ENCODE data around the gene KRTAP5-2. TPM values are rescaled to one million over a fixed set of nuclear protein-coding genes. Genes with fewer than 3 reads are reported as not detected.
"Not testable (repeated sequence)": the region's sequence is repeated elsewhere in the genome, so short reads cannot be mapped to it uniquely, and the experiment has no call there.

KRTAP5-2 gene
- total RNA-seq, 1 donor from 2014 or later, result 3.1 TPM

- DNase-seq, result no peak
These were observed 8.1 kb downstream of the KRTAP5-2 start for GRCh38 chr11:1589996-1590395.

GRCh38 chr11:1589191-1589963, 8.7 kb downstream of the KRTAP5-2 start:
- DNase-seq, result not testable (repeated sequence)

- DNase-seq, result no peak
These were observed 11.4 kb downstream of the KRTAP5-2 start for GRCh38 chr11:1586699-1587098.

GRCh38 chr11:1584661-1585370, 13.3 kb downstream of the KRTAP5-2 start, which contains the start of gene KRTAP5-1:
TSS of gene KRTAP5-1 (minus strand) at chr11:1585283. CDS start at chr11:1585249, 34 bp downstream.
- not testable (repeated sequence) for DNase-seq

- not testable (repeated sequence) for DNase-seq
These were observed 15.2 kb downstream of the KRTAP5-2 start for GRCh38 chr11:1582909-1583308.

- no peak for DNase-seq
These were observed 16.1 kb downstream of the KRTAP5-2 start for GRCh38 chr11:1581976-1582375.

GRCh38 chr11:1576825-1577224, 21.3 kb downstream of the KRTAP5-2 start:
- no peak for DNase-seq

GRCh38 chr11:1575756-1576155, 22.3 kb downstream of the KRTAP5-2 start:
- DNase-seq, result not testable (repeated sequence)

GRCh38 chr11:1574933-1575242, 23.2 kb downstream of the KRTAP5-2 start:
- DNase-seq, result no peak

GRCh38 chr11:1574238-1574932, 23.7 kb downstream of the KRTAP5-2 start:
- DNase-seq, result no peak

- no peak for DNase-seq
These were observed 24.2 kb downstream of the KRTAP5-2 start for GRCh38 chr11:1573903-1574237.

- DNase-seq, result no peak
These were observed 24.8 kb downstream of the KRTAP5-2 start for GRCh38 chr11:1573077-1573902.

- DNase-seq, result peak; percentile 76
These were observed 25.7 kb downstream of the KRTAP5-2 start, which contains the start of gene DUSP8 for GRCh38 chr11:1572197-1573076. TSS of gene DUSP8 (minus strand) at chr11:1572271. CDS start at chr11:1565826, 6,445 bp downstream.

- DNase-seq, result no peak
These were observed 26.3 kb downstream of the KRTAP5-2 start for GRCh38 chr11:1571760-1572196.

- DNase-seq, result no peak
These were observed 27.0 kb downstream of the KRTAP5-2 start for GRCh38 chr11:1570896-1571759.

GRCh38 chr11:1570531-1570895, 27.6 kb downstream of the KRTAP5-2 start:
- DNase-seq, result no peak

- DNase-seq, result no peak
These were observed 28.1 kb downstream of the KRTAP5-2 start for GRCh38 chr11:1570001-1570453.

- no peak for DNase-seq
These were observed 28.8 kb downstream of the KRTAP5-2 start for GRCh38 chr11:1569251-1569780.

- no peak for DNase-seq
These were observed 29.6 kb downstream of the KRTAP5-2 start for GRCh38 chr11:1568441-1568911.

GRCh38 chr11:1567721-1568100, 30.4 kb downstream of the KRTAP5-2 start:
- DNase-seq, result no peak
